GM12878 (cell line): ENCODE results near the gene KIFAP3. TPM values are rescaled to one million over a fixed set of nuclear protein-coding genes. Genes with fewer than 3 reads are reported as not detected.

Source experiments
- BMI1 ChIP-seq: fragments of 450-650 bp; IDR thresholded peaks from 2 replicates; pipeline ENCODE4 v1.6.1; 2016; ENCODE audit warnings: mild to moderate bottlenecking, moderate library complexity, borderline replicate concordance
- CBX3 ChIP-seq: fragments of 200-600 bp; sonication (generic); IDR thresholded peaks from 2 replicates; pipeline ENCODE4 v1.6.1; 2016; ENCODE audit warnings: low read depth, borderline replicate concordance
- DPF2 ChIP-seq: fragments of 450-650 bp; IDR thresholded peaks from 2 replicates; pipeline ENCODE4 v1.6.1; 2017; ENCODE audit warnings: mild to moderate bottlenecking
- EP300 ChIP-seq, 2 experiments: fragments of 150-350 bp in 1 of 2; IDR thresholded peaks; 2 replicates each; pipeline ENCODE4 v1.6.1; 2011 to 2012; ENCODE audit warnings: low read depth in 2 of 2, low read length in 2 of 2, borderline replicate concordance in 1 of 2, improper control_type of control experiment in 1 of 2, inconsistent platforms in 1 of 2; ENCODE audit not compliant: control insufficient read depth in 1 of 2
- HDGF ChIP-seq: fragments of 450-650 bp; IDR thresholded peaks from 2 replicates; pipeline ENCODE4 v1.6.1; 2016; ENCODE audit warnings: antibody characterized with exemption
- NFYA ChIP-seq: IDR thresholded peaks from 2 replicates; pipeline ENCODE4 v1.6.1; 2011; ENCODE audit warnings: low read depth, mild to moderate bottlenecking, low read length, improper control_type of control experiment, borderline replicate concordance
- RAD51 ChIP-seq: fragments of 450-650 bp; IDR thresholded peaks from 2 replicates; pipeline ENCODE4 v1.6.1; 2016; ENCODE audit warnings: moderate library complexity, mild to moderate bottlenecking, inconsistent platforms
- SIX5 ChIP-seq: IDR thresholded peaks from 2 replicates; pipeline ENCODE4 v1.6.1; 2011; ENCODE audit warnings: mild to moderate bottlenecking, low read depth, low read length, moderate library complexity; ENCODE audit not compliant: severe bottlenecking
- SMARCA5 ChIP-seq: fragments of 450-650 bp; IDR thresholded peaks from 2 replicates; pipeline ENCODE4 v1.6.1; 2017; ENCODE audit warnings: mild to moderate bottlenecking
- SUPT20H ChIP-seq: IDR thresholded peaks from 2 replicates; pipeline ENCODE4 v1.6.1; 2011; ENCODE audit warnings: low read depth, mild to moderate bottlenecking, low read length, moderate library complexity, borderline replicate concordance; ENCODE audit not compliant: control insufficient read depth
- TAF1 ChIP-seq: IDR thresholded peaks from 2 replicates; pipeline ENCODE4 v1.6.1; 2011; ENCODE audit warnings: mild to moderate bottlenecking, low read depth, low read length, borderline replicate concordance
- YBX1 ChIP-seq: fragments of 450-650 bp; IDR thresholded peaks from 2 replicates; pipeline ENCODE4 v1.6.1; 2016; ENCODE audit warnings: antibody characterized with exemption
- ZNF207 ChIP-seq: fragments of 450-650 bp; IDR thresholded peaks from 2 replicates; pipeline ENCODE4 v1.6.1; 2014; ENCODE audit warnings: antibody characterized with exemption, mild to moderate bottlenecking, borderline replicate concordance
- ZNF622 ChIP-seq: fragments of 450-650 bp; IDR thresholded peaks from 2 replicates; pipeline ENCODE4 v1.6.1; 2017; ENCODE audit warnings: mild to moderate bottlenecking, inconsistent platforms
- polyA plus RNA-seq, 11 experiments: library from polyadenylated mRNA; depleted of rRNA in 4 of 11; unstranded in 6 of 11; stranded (reverse) in 5 of 11; fragments of >200 nt; fragmentation: Nextera tagmentation in 4 of 11; fragmentation: Illumina TruSeq in 1 of 11; extraction: Ambion mirVana in 4 of 11; extraction: Trizol in 1 of 11; gene quantifications; 1 replicate in 1 of 11; 2 replicates in 10 of 11; pipeline versions ENCODE4 v1.2.1 to v1.2.3, GENCODE V29; 2011 to 2016; ENCODE audit warnings: inconsistent platforms in 2 of 11, missing spikeins in 2 of 11, low read depth in 1 of 11
- total RNA-seq, 4 experiments: library from RNA; depleted of rRNA in 3 of 4; stranded (reverse); fragments of >200 nt in 3 of 4; fragmentation: Illumina TruSeq in 1 of 4; extraction: Trizol in 1 of 4; gene quantifications; 2 replicates each; pipeline versions ENCODE4 v1.2.1 to v1.2.3, GENCODE V29; 2013 to 2021
- TF ChIP-seq, protein P1 (sequence below): fragments of 450-650 bp; IDR thresholded peaks from 2 replicates; pipeline ENCODE4 v1.6.1; 2016; ENCODE audit warnings: mild to moderate bottlenecking, moderate library complexity, borderline replicate concordance
- TF ChIP-seq, protein P2 (sequence below): IDR thresholded peaks from 2 replicates; pipeline ENCODE4 v1.6.1; 2012; ENCODE audit warnings: low read depth, low read length, improper control_type of control experiment
- TF ChIP-seq, protein P3 (sequence below): fragments of 450-650 bp; IDR thresholded peaks from 2 replicates; pipeline ENCODE4 v1.6.1; 2016; ENCODE audit warnings: mild to moderate bottlenecking
- TF ChIP-seq, protein P4 (sequence below): IDR thresholded peaks from 2 replicates; pipeline ENCODE4 v1.6.1; 2011; ENCODE audit warnings: low read depth, mild to moderate bottlenecking, low read length, moderate library complexity, borderline replicate concordance; ENCODE audit errors: extremely low read depth
- TF ChIP-seq, protein P5 (sequence below): IDR thresholded peaks from 2 replicates; pipeline ENCODE4 v1.6.1; 2011; ENCODE audit warnings: borderline replicate concordance, low read depth, mild to moderate bottlenecking, moderate library complexity, mixed read lengths, low read length; ENCODE audit not compliant: insufficient read depth; ENCODE audit errors: extremely low read length
- TF ChIP-seq, protein P6 (sequence below): IDR thresholded peaks from 2 replicates; pipeline ENCODE4 v1.6.1; 2011; ENCODE audit warnings: low read depth, low read length, improper control_type of control experiment, borderline replicate concordance

The KIFAP3 gene
- total and polyA plus RNA-seq, 10 of the 15 experiments (the other 5 are each of a cell fraction or from before 2014, with no cell fraction given) = 13.7 to 100 (median 18.9) TPM

DNA sequence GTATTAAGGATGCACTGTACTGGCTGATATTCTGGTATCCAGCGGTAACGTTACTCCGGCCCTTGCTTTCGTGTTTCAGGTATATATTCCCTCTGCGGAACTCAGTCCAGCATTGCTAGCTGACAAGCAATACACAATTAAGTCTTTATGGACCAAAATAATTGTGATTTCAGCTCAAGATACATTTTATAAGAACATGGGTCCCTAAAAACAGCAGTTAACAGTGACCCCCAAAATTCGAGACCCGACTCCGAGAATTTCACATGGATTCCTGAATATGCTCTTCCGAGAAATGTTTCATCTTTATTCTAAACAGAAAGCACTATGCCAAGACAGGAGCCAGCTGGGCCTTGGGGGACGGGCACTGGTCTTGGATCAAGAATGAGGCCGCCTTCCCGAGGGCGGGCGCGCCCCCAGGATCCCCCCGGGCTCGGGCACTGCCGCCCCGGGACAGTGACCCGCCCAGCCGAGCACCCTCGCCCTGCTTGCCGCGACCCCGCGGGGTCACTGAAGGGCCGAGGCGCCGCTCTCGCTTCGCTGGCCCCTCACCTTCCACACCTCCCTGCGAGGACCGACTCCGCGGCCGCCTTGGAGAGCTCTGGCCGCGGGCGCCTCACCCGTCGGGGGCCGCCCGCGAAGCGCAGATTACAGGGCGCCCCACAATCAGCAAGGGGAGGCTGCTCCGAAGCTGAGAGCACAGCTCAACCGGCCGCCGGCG, 181.4 kb downstream of the KIFAP3 start (continued):
- TF ChIP-seq ZNF207 = no peak
- no peak for TF ChIP-seq RAD51
- 0 out of 4 replicates have a peak, but pooled peaks of 1 of the 2 experiments have one; percentile 5 for TF ChIP-seq EP300 (IDR thresholded peaks at IDR 0.05; ENCODE audit: borderline replicate concordance in 1 of 2, control insufficient read depth in 1 of 2, low read depth in 2 of 2, low read length in 2 of 2)
- TF ChIP-seq DPF2 = no peak; the same call in 1 of the 2 replicates
- TF ChIP-seq, protein P1, sequence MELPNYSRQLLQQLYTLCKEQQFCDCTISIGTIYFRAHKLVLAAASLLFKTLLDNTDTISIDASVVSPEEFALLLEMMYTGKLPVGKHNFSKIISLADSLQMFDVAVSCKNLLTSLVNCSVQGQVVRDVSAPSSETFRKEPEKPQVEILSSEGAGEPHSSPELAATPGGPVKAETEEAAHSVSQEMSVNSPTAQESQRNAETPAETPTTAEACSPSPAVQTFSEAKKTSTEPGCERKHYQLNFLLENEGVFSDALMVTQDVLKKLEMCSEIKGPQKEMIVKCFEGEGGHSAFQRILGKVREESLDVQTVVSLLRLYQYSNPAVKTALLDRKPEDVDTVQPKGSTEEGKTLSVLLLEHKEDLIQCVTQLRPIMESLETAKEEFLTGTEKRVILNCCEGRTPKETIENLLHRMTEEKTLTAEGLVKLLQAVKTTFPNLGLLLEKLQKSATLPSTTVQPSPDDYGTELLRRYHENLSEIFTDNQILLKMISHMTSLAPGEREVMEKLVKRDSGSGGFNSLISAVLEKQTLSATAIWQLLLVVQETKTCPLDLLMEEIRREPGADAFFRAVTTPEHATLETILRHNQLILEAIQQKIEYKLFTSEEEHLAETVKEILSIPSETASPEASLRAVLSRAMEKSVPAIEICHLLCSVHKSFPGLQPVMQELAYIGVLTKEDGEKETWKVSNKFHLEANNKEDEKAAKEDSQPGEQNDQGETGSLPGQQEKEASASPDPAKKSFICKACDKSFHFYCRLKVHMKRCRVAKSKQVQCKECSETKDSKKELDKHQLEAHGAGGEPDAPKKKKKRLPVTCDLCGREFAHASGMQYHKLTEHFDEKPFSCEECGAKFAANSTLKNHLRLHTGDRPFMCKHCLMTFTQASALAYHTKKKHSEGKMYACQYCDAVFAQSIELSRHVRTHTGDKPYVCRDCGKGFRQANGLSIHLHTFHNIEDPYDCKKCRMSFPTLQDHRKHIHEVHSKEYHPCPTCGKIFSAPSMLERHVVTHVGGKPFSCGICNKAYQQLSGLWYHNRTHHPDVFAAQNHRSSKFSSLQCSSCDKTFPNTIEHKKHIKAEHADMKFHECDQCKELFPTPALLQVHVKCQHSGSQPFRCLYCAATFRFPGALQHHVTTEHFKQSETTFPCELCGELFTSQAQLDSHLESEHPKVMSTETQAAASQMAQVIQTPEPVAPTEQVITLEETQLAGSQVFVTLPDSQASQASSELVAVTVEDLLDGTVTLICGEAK = no peak
- 0 out of 2 replicates have a peak, but pooled peaks have one; percentile 46 for TF ChIP-seq TAF1
- no peak for TF ChIP-seq ZNF622
- no peak for TF ChIP-seq BMI1
- TF ChIP-seq, protein P2, sequence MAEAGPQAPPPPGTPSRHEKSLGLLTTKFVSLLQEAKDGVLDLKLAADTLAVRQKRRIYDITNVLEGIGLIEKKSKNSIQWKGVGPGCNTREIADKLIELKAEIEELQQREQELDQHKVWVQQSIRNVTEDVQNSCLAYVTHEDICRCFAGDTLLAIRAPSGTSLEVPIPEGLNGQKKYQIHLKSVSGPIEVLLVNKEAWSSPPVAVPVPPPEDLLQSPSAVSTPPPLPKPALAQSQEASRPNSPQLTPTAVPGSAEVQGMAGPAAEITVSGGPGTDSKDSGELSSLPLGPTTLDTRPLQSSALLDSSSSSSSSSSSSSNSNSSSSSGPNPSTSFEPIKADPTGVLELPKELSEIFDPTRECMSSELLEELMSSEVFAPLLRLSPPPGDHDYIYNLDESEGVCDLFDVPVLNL = no peak
- TF ChIP-seq, protein P3, sequence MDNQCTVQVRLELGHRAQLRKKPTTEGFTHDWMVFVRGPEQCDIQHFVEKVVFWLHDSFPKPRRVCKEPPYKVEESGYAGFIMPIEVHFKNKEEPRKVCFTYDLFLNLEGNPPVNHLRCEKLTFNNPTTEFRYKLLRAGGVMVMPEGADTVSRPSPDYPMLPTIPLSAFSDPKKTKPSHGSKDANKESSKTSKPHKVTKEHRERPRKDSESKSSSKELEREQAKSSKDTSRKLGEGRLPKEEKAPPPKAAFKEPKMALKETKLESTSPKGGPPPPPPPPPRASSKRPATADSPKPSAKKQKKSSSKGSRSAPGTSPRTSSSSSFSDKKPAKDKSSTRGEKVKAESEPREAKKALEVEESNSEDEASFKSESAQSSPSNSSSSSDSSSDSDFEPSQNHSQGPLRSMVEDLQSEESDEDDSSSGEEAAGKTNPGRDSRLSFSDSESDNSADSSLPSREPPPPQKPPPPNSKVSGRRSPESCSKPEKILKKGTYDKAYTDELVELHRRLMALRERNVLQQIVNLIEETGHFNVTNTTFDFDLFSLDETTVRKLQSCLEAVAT = no peak
- TF ChIP-seq, protein P4, sequence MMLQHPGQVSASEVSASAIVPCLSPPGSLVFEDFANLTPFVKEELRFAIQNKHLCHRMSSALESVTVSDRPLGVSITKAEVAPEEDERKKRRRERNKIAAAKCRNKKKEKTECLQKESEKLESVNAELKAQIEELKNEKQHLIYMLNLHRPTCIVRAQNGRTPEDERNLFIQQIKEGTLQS = no peak
- TF ChIP-seq, protein P5, sequence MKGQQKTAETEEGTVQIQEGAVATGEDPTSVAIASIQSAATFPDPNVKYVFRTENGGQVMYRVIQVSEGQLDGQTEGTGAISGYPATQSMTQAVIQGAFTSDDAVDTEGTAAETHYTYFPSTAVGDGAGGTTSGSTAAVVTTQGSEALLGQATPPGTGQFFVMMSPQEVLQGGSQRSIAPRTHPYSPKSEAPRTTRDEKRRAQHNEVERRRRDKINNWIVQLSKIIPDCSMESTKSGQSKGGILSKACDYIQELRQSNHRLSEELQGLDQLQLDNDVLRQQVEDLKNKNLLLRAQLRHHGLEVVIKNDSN = no peak
- no peak for TF ChIP-seq NFYA
- TF ChIP-seq, protein P6, sequence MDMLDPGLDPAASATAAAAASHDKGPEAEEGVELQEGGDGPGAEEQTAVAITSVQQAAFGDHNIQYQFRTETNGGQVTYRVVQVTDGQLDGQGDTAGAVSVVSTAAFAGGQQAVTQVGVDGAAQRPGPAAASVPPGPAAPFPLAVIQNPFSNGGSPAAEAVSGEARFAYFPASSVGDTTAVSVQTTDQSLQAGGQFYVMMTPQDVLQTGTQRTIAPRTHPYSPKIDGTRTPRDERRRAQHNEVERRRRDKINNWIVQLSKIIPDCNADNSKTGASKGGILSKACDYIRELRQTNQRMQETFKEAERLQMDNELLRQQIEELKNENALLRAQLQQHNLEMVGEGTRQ = no peak
- no peak for TF ChIP-seq SIX5
- TF ChIP-seq SUPT20H = no peak
- TF ChIP-seq HDGF = no peak
- TF ChIP-seq SMARCA5 = no peak
- TF ChIP-seq CBX3 = no peak
- no peak for TF ChIP-seq YBX1
